ENCODE data around the gene MARVELD2. TPM values are rescaled to one million over a fixed set of nuclear protein-coding genes. Genes with fewer than 3 reads are reported as not detected.

MARVELD2 gene
- total RNA-seq, 1 experiment from 2014 or later: 47.2 TPM

DNA sequence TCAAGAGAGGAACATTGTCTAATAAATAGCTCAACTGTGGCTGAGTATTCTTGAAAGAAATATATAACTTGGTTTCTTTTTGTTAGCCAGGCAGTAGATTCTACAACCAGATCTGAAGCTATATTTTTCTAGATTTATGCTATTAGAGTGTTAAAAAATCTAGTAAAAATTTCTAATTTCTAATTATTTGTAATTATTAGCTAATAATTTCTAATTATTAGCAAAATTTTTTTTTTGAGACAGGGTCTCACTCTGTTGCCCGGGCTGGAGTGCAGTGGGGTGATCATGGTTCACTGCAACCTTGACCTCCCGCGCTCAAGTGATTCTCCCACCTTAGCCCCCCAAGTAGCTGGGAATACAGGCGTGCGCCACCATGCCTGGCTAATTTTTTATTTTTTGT, 42.5 kb upstream of the MARVELD2 start:
- TF ChIP-seq, protein P1, sequence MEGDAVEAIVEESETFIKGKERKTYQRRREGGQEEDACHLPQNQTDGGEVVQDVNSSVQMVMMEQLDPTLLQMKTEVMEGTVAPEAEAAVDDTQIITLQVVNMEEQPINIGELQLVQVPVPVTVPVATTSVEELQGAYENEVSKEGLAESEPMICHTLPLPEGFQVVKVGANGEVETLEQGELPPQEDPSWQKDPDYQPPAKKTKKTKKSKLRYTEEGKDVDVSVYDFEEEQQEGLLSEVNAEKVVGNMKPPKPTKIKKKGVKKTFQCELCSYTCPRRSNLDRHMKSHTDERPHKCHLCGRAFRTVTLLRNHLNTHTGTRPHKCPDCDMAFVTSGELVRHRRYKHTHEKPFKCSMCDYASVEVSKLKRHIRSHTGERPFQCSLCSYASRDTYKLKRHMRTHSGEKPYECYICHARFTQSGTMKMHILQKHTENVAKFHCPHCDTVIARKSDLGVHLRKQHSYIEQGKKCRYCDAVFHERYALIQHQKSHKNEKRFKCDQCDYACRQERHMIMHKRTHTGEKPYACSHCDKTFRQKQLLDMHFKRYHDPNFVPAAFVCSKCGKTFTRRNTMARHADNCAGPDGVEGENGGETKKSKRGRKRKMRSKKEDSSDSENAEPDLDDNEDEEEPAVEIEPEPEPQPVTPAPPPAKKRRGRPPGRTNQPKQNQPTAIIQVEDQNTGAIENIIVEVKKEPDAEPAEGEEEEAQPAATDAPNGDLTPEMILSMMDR (IDR thresholded peaks at IDR 0.05; ENCODE audit: insufficient read depth in 1 of 2, low read depth in 1 of 2, low read length in 1 of 2, severe bottlenecking in 1 of 2, unreplicated experiment in 1 of 2): no peak
- intact Hi-C loops (cut with micrococcal nuclease; ENCODE audit: unreplicated experiment): no loop called here
- H3K27ac Mint-ChIP-seq (ENCODE audit: unreplicated experiment): no peak overlapping the region
- Histone ChIP-seq H3K4me3 (ENCODE audit: low read depth, low read length) (no peak overlapping the region), H3K27me3 (replicated peaks; ENCODE audit: control insufficient read depth, insufficient read depth, low read length) (no peaks in the 10 kb centered on the region), H3K9me3 (no peaks in the 10 kb centered on the region), H3K4me1 (peaks cover 15% of the 10 kb centered on the region), H3K36me3 (ENCODE audit: control insufficient read depth, insufficient read depth, low read length) (0 out of 2 replicates have a peak, but pooled peaks cover 1% of the 10 kb centered on the region)
- BruUV-seq (replicated peaks): no TSS peak
- no peaks in the 10 kb centered on the region for H3K27me3 Mint-ChIP-seq (ENCODE audit: insufficient read depth, unreplicated experiment)
- ChIA-PET CTCF (no interaction called here), POLR2A (no interaction called here)
- peaks cover 8% of the 10 kb centered on the region for H3K4me1 Mint-ChIP-seq (ENCODE audit: low read depth, unreplicated experiment)
- H3K4me3 Mint-ChIP-seq (ENCODE audit: unreplicated experiment): no peak overlapping the region
- no peak for DNase-seq
- peaks cover 41% of the 10 kb centered on the region for H3K36me3 Mint-ChIP-seq (ENCODE audit: insufficient read depth, unreplicated experiment)
- no peaks in the 10 kb centered on the region for H3K9me3 Mint-ChIP-seq (ENCODE audit: unreplicated experiment)

DNA sequence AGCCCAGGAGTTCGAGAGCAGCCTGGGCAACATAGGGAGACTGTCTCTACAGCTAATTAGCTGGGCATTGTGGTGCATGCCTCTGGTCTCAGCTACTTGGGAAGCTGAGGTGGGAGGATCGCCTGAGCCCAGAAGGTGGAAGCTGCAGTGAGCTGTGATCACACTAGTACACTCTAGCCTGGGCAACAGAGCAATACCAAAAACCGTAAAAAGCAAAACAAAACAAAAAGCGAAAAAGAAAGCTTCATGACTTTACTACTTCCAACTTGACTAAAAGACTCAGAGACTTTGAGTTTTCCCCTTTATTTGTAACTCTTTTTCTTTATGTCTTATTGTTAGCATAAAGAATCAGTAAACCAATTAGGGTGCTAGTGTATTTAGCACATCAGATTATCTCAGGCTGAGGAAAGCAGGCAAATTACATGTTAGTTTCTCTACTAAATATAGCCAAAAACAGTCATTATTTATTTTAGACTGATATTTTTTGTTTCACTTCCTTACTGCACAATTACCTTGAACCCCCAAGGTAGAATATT, 39.9 kb upstream of the MARVELD2 start:
- no TSS peak for BruUV-seq (replicated peaks)
- 0 out of 2 replicates have a peak, but pooled peaks cover 1% of the 10 kb centered on the region for H3K36me3 ChIP-seq (ENCODE audit: control insufficient read depth, insufficient read depth, low read length)
- CTCF ChIA-PET: no interaction called here
- H3K27me3 Mint-ChIP-seq (ENCODE audit: insufficient read depth, unreplicated experiment): no peaks in the 10 kb centered on the region
- no peaks in the 10 kb centered on the region for H3K27me3 ChIP-seq (replicated peaks; ENCODE audit: control insufficient read depth, insufficient read depth, low read length)
- TF ChIP-seq, protein P1 (IDR thresholded peaks at IDR 0.05; ENCODE audit: insufficient read depth in 1 of 2, low read depth in 1 of 2, low read length in 1 of 2, severe bottlenecking in 1 of 2, unreplicated experiment in 1 of 2): no peak
- H3K4me3 ChIP-seq (ENCODE audit: low read depth, low read length): no peak overlapping the region
- peaks cover 16% of the 10 kb centered on the region for H3K36me3 Mint-ChIP-seq (ENCODE audit: insufficient read depth, unreplicated experiment)
- intact Hi-C loops (cut with micrococcal nuclease; ENCODE audit: unreplicated experiment): no loop called here
- no peaks in the 10 kb centered on the region for H3K9me3 ChIP-seq
- H3K27ac Mint-ChIP-seq (ENCODE audit: unreplicated experiment): no peak overlapping the region
- no peaks in the 10 kb centered on the region for H3K9me3 Mint-ChIP-seq (ENCODE audit: unreplicated experiment)
- no peak overlapping the region for H3K4me3 Mint-ChIP-seq (ENCODE audit: unreplicated experiment)
- H3K4me1 ChIP-seq: 0 out of 2 replicates have a peak, but pooled peaks cover 7% of the 10 kb centered on the region
- DNase-seq: no peak
- POLR2A ChIA-PET: no interaction called here
- H3K4me1 Mint-ChIP-seq (ENCODE audit: low read depth, unreplicated experiment): no peaks in the 10 kb centered on the region

DNA sequence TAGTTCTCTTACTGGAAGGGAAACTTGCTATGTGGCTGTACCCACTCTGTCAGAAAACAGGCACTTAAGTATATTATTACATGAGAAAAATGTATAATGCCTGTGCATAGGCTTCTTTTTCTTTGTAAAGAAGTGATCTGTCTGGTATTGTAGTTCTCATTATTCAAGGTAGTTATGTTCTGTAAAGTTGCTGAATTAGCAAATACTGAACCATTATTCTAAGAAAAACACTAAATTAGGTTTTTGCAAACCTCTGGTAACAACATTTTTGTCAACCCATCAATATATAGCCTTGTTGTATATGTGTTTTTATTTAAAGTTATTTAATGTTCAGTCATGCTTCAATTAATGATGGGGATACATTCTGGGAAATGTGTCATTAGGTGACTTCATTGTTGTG, 36.5 kb upstream of the MARVELD2 start:
- DNase-seq: no peak
- CTCF ChIA-PET: no interaction called here
- H3K4me1 ChIP-seq: no peaks in the 10 kb centered on the region
- H3K36me3 Mint-ChIP-seq (ENCODE audit: insufficient read depth, unreplicated experiment): peaks cover 39% of the 10 kb centered on the region
- no peak overlapping the region for H3K4me3 ChIP-seq (ENCODE audit: low read depth, low read length)
- BruUV-seq (replicated peaks): no TSS peak
- H3K9me3 ChIP-seq: no peaks in the 10 kb centered on the region
- 0 out of 2 replicates have a peak, but pooled peaks cover 1% of the 10 kb centered on the region for H3K36me3 ChIP-seq (ENCODE audit: control insufficient read depth, insufficient read depth, low read length)
- intact Hi-C loops (cut with micrococcal nuclease; ENCODE audit: unreplicated experiment): no loop called here
- no peak overlapping the region for H3K4me3 Mint-ChIP-seq (ENCODE audit: unreplicated experiment)
- H3K9me3 Mint-ChIP-seq (ENCODE audit: unreplicated experiment): no peaks in the 10 kb centered on the region
- POLR2A ChIA-PET: no interaction called here
- H3K4me1 Mint-ChIP-seq (ENCODE audit: low read depth, unreplicated experiment): no peaks in the 10 kb centered on the region
- no peaks in the 10 kb centered on the region for H3K27me3 ChIP-seq (replicated peaks; ENCODE audit: control insufficient read depth, insufficient read depth, low read length)
- no peak overlapping the region for H3K27ac Mint-ChIP-seq (ENCODE audit: unreplicated experiment)
- H3K27me3 Mint-ChIP-seq (ENCODE audit: insufficient read depth, unreplicated experiment): no peaks in the 10 kb centered on the region
- TF ChIP-seq, protein P1 (IDR thresholded peaks at IDR 0.05; ENCODE audit: insufficient read depth in 1 of 2, low read depth in 1 of 2, low read length in 1 of 2, severe bottlenecking in 1 of 2, unreplicated experiment in 1 of 2): no peak

Data from Caco-2 (cell line).